MM.1S (cell line): ENCODE measurements around the gene RASSF6.

Source experiments
- EZH2phosphoT487 ChIP-seq: fragments of 300-600 bp; sonication (generic); IDR thresholded peaks from 2 replicates; pipeline ENCODE4 v1.6.1; 2018; ENCODE audit warnings: antibody characterized with exemption, low read length
- TF ChIP-seq, protein P1 (sequence below): fragments of 300-600 bp; sonication (generic); IDR thresholded peaks from 2 replicates; pipeline ENCODE4 v1.5.1; 2016; ENCODE audit warnings: antibody characterized with exemption, low read length, mixed read lengths

DNA sequence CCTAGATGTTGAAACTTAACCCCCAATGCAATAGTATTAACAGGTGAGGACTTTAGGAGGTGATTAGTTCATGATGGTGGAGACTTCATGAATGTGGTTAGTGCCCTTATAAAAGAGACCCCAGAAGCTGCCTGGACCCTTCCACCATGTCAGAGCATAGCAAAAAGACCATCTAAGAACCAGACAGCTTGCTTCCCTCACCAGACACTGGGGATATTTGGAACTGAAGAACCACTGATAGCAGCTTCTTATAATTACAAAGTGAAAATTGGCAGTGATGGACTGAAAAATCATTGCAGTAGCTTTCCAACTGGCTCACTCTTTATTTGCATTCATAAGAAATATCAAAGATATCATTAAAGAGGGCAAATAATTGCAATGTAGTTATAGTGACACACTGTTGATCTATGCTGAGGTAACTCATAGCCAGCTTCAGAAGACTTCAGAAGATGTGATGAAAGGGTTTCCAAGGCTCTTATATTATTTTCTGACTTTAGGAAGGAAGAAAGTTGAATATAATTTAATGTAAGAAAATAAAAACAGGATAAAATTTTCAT is 5.8 kb downstream of the RASSF6 start:
- TF ChIP-seq, protein P1, sequence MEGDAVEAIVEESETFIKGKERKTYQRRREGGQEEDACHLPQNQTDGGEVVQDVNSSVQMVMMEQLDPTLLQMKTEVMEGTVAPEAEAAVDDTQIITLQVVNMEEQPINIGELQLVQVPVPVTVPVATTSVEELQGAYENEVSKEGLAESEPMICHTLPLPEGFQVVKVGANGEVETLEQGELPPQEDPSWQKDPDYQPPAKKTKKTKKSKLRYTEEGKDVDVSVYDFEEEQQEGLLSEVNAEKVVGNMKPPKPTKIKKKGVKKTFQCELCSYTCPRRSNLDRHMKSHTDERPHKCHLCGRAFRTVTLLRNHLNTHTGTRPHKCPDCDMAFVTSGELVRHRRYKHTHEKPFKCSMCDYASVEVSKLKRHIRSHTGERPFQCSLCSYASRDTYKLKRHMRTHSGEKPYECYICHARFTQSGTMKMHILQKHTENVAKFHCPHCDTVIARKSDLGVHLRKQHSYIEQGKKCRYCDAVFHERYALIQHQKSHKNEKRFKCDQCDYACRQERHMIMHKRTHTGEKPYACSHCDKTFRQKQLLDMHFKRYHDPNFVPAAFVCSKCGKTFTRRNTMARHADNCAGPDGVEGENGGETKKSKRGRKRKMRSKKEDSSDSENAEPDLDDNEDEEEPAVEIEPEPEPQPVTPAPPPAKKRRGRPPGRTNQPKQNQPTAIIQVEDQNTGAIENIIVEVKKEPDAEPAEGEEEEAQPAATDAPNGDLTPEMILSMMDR: no peak
- TF ChIP-seq EZH2phosphoT487: no peak
